ENCODE measurements around the gene UGT8.
"Not testable (repeated sequence)": the region's sequence is repeated elsewhere in the genome, so short reads cannot be mapped to it uniquely, and the experiment has no call there.

UGT8 gene

DNA sequence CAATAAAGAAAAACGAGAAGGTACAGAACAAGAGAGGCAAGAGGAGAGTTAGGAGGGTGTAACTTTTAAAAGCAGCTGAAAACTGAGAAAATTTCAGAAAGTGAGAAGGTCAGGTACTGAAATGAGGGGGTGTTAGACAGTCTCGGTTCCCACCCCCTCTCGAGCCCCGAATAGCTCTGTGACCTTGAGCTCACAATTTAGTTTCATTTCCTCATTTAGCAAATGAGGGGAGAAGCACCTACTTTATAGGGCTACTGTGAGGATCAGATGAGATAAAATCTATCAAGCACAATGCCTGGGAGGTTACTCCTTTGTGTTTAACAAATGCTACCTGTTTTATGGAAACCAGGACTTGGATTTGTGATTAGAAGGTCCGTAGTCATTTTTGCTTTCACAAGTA is 4.9 kb downstream of the UGT8 start:
- CTCF ChIA-PET: no interaction called here
- DNase-seq (ENCODE audit: extremely low spot score): peak; percentile 66
- POLR2A ChIA-PET: no interaction called here
- TF ChIP-seq, protein P1, sequence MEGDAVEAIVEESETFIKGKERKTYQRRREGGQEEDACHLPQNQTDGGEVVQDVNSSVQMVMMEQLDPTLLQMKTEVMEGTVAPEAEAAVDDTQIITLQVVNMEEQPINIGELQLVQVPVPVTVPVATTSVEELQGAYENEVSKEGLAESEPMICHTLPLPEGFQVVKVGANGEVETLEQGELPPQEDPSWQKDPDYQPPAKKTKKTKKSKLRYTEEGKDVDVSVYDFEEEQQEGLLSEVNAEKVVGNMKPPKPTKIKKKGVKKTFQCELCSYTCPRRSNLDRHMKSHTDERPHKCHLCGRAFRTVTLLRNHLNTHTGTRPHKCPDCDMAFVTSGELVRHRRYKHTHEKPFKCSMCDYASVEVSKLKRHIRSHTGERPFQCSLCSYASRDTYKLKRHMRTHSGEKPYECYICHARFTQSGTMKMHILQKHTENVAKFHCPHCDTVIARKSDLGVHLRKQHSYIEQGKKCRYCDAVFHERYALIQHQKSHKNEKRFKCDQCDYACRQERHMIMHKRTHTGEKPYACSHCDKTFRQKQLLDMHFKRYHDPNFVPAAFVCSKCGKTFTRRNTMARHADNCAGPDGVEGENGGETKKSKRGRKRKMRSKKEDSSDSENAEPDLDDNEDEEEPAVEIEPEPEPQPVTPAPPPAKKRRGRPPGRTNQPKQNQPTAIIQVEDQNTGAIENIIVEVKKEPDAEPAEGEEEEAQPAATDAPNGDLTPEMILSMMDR (IDR thresholded peaks at IDR 0.05; ENCODE audit: control extremely low read depth, extremely low read depth, low read depth, missing control alignments): no peak

DNA sequence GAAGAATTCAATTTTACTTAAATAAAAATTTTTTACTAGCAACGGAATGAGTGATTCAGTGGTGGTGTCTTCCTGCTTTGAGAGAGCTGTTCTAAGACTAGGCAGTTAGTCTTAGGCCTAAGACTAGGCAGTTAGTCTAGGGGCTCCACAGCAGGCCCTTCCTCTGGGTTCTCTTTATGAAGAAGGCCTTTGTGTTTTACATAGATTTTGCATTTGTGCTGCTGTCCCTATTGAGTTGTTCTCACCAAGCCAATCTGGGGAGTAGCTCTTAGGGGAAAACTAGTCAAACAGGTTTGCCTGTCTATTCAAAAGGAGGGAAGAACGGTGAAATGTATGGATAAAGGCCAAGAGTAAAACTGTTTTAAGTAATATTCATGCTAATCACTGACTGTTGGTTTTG is 7.6 kb downstream of the UGT8 start:
- no peak for DNase-seq (ENCODE audit: extremely low spot score)
- TF ChIP-seq, protein P1 (IDR thresholded peaks at IDR 0.05; ENCODE audit: control extremely low read depth, extremely low read depth, low read depth, missing control alignments): no peak
- ChIA-PET POLR2A (no interaction called here), CTCF (interaction anchor here (1.3 kb wide), 1 partner anchor 9 kb away, joined by 4 read pairs; no protein-coding TSS in a partner anchor)

DNA sequence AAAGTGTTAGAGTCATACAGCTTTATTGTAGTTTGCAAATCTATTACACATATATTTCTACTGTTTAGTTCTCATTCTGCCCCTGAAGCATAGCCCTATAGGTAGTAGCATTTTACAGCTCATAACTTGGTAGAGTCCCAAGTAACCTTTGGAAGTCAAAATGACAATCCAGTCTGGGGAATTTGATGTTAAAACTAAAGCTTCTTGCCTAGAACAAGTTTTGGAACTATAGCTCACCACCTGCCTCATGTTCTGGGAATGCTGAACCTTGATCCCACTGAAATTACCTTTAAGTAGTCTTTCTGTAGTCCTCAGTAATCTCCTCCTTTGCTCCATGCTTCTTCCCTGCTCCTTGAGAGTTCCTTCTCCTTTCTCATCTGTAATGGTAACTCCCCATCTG is 8.4 kb downstream of the UGT8 start:
- TF ChIP-seq, protein P1 (IDR thresholded peaks at IDR 0.05; ENCODE audit: control extremely low read depth, extremely low read depth, low read depth, missing control alignments): no peak
- no peak for DNase-seq (ENCODE audit: extremely low spot score)
- CTCF ChIA-PET: interaction anchor here (1.3 kb wide), 1 partner anchor 8 kb away, joined by 4 read pairs; no protein-coding TSS in a partner anchor
- POLR2A ChIA-PET: no interaction called here

DNA sequence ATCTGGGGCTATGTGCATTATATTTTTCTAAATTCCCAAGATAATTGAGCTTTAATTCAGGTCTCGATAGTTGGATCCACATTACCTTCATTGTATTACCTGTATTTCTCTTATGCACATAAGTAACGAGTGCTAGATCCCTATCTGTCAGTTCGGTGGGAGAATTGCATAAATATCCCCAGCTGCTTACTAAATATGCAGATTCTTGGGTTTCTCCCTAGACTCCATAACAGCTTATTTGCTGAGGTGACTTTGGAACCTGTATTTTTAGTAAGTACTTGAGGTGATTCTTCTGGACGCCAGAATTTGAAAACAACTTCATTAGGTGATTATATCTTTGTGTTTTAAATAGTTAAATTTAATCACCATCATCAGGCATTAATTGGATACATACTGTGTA is 15.0 kb downstream of the UGT8 start:
- DNase-seq (ENCODE audit: extremely low spot score): no peak
- ChIA-PET CTCF (interaction anchor here (2.0 kb wide), 1 partner anchor 45 kb away, joined by 5 read pairs; no protein-coding TSS in a partner anchor), POLR2A (no interaction called here)
- TF ChIP-seq, protein P1 (IDR thresholded peaks at IDR 0.05; ENCODE audit: control extremely low read depth, extremely low read depth, low read depth, missing control alignments): no peak

DNA sequence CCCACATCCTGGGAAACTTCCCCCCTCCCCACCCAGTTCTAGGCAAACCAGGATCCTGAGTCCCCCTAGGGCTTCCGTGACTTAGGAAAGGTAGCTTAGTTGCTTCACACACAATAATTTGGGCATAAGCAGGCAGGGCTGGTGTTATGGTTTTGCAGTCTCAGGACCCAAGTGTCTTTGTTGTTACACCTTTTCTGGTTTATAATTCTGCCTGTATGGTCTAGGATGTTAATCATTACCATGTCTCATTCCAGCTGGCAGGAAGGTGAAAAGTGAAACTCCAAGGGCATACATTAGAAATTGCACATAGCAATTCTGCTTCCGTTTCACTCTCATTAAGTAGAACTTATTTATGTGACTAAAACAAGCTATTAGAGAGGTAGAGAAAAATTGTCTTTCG is 16.8 kb downstream of the UGT8 start:
- POLR2A ChIA-PET: no interaction called here
- CTCF ChIA-PET: interaction anchor here (1.2 kb wide), 2 partner anchors 9 kb away, joined by 4 read pairs; no protein-coding TSS in a partner anchor
- TF ChIP-seq, protein P1 (IDR thresholded peaks at IDR 0.05; ENCODE audit: control extremely low read depth, extremely low read depth, low read depth, missing control alignments): no peak
- no peak for DNase-seq (ENCODE audit: extremely low spot score)

DNA sequence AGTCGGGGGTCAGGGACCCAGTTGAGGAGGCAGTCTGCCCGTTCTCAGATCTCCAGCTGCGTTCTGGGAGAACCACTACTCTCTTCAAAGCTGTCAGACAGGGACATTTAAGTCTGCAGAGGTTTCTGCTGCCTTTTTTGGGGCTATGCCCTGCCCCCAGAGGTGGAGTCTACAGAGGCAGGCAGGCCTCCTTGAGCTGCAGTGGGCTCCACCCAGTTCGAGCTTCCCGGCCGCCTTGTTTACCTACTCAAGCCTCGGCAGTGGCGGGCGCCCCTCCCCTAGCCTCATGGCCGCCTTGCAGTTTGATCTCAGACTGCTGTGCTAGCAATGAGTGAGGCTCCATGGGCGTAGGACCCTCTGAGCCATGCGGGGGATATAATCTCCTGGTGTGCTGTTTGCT is 17.4 kb downstream of the UGT8 start:
- CTCF ChIA-PET: interaction anchor here (1.2 kb wide), 1 partner anchor 9 kb away, joined by 4 read pairs; no protein-coding TSS in a partner anchor
- POLR2A ChIA-PET; DNase-seq (ENCODE audit: extremely low spot score): not testable (repeated sequence)

DNA sequence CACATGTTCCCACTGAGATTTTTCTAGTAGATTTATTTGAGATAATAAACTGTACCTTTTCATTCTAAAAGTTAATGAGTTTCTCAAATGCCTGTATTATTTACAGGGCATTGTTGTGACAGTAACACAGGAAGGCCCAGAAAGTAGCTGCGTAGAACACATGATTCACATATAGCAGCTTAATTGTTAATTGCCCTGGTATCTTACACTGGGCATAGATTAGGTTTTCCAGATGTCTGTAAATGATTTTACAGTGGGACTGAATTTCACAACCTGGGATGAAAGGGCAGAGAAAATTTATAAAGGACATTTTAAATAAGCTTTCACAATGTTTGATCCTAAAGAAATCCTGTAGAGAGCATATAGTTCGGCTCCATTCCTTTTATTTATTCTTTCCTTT is 27.6 kb downstream of the UGT8 start:
- TF ChIP-seq, protein P1 (IDR thresholded peaks at IDR 0.05; ENCODE audit: control extremely low read depth, extremely low read depth, low read depth, missing control alignments): no peak
- CTCF ChIA-PET: no interaction called here
- no peak for DNase-seq (ENCODE audit: extremely low spot score)
- POLR2A ChIA-PET: no interaction called here

All from GM10248 (cell line).